GM19025 (cell line): ENCODE measurements around the gene UBQLN3.

Experiments
- ATAC-seq: cut with Tn5 transposase; IDR thresholded peaks from one replicate; pipeline ENCODE4 v1.9.1; 2021; ENCODE audit warnings: mild to moderate bottlenecking, low read depth, moderate library complexity; ENCODE audit not compliant: unreplicated experiment

Gene UBQLN3

GRCh38 chr11:5509803-5510202, at the start of gene UBQLN3:
Gene UBQLN3, minus strand, starts transcription at chr11:5509957. Its CDS starts 399 bp downstream, at chr11:5509558.
- no peak for ATAC-seq

DNA sequence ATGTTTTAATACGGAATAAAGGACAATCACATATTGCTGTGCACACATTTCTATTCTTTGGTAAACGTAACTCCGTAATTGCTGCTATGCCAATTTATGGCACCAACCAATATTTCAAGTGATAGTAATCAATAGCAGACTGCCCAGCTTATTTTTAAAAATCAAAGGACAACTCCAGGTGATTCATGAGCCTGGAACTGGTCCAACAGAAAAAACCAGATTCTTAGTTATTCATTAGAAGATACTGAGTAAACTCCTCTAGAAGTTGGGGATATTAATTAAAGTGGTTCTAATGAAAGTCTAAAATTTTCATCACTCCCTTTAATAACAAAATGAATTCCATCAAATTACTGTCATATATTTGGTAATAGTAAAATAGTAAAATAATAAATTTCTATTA, 48.0 kb upstream of the UBQLN3 start:
- no peak for ATAC-seq

DNA sequence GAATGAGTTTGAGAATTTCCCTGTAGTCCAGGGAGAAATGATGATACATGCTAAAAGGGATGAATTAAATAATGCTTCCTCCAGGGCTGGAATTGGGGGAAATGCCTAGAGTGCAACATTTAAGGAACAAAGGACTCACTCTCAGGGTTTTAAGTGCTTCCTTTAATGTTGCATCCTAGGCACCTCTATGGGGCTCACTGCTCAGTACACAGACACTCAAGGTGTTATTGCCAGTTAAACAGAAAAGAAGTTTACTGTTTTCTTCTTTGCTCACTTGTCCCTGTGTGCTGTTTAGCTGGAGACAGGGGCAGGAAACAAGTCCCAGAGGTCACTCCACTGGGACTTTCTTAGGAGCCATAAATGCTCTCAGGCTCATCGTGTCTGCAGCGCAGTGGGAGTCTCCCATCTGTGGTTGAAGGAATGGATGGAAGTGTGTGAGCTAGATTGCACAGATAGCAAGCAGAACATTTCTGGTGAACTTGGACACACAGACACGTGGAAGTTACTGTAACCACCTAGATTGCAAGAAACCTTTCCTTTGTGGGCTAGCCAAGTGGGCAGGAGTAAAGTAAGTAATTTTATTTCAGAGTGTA, 46.9 kb upstream of the UBQLN3 start:
- ATAC-seq = no peak

DNA sequence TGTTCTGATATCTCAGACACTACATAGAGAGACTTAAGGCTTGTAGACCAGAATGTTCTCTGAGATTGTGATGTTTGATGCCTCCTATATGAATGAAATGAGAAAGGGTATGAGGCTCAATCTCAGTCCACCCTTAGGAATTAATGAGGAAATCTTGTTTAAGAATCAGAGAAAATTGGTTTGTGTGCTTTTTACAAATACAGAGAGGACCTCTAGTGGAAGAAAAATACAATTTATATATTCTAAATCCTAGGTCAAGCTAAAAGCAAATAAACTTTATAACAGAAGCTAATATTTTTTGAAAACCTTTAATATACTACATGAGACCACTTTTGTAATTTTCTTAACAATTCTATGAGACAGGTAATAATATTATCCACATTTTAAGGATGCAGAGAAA, 43.6 kb upstream of the UBQLN3 start:
- no peak for ATAC-seq

DNA sequence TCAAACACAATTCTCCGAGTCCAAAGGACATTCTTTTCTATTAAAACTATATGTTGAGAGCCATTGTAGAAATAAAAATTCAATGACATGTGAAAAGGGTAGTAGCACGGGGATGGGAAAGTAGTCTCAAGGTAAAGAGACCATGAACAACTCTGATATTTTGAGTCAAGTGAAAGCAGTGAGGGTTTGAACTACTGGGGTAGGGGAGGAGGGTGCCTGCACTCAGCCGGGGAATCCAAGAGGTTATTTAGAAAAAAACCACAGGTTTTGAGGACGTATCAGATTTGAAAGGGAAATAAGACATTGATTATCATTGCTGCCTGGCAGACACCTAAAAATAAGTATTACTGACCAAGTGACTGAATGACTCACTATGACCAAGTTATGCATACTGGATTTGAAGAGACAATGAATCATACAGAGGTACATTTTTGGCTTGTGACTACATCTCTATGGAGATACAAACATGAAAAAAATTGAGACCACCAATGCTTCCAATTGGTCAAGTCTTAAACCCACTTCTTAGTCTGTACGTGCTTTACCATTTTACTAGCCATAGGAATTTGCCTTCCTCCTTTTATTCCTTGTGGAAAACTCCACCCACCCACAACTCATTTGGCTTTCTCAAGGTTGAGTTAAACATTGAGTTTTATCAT, 40.8 kb upstream of the UBQLN3 start:
- ATAC-seq = peak; percentile 54

DNA sequence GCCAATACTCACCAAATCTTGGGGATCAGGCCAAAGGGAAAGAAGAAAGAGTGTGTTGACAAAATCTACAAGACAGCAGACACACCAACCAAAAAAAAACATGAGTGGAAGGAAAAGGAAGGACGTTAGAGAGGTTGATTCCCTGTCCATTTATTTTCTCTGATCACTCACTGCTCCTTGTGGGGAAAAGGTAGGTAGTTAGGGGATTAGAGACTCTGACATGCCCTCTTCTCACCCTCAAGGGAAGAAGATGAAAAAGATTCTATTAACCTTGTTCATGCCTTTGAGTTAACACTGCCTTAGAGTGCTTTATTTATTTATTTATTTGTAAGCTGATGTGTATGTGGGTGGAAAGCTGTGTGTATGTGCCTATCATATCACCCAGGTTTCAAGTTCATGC, 38.7 kb upstream of the UBQLN3 start, which contains the start of gene OR52H1:
Gene OR52H1, minus strand, starts transcription at position 101 of the 400 bp plus-strand sequence. CDS start 3,035 bp downstream, outside the sequence.
- no peak for ATAC-seq

- peak; percentile 58 for ATAC-seq
Measured at GRCh38 chr11:5547982-5548381, 38.2 kb upstream of the UBQLN3 start.

GRCh38 chr11:5546457-5546856, 36.7 kb upstream of the UBQLN3 start:
- ATAC-seq = no peak

GRCh38 chr11:5541427-5541826, 31.7 kb upstream of the UBQLN3 start:
- ATAC-seq = no peak

- no peak for ATAC-seq
Measured at GRCh38 chr11:5536482-5536881, 26.7 kb upstream of the UBQLN3 start.

DNA sequence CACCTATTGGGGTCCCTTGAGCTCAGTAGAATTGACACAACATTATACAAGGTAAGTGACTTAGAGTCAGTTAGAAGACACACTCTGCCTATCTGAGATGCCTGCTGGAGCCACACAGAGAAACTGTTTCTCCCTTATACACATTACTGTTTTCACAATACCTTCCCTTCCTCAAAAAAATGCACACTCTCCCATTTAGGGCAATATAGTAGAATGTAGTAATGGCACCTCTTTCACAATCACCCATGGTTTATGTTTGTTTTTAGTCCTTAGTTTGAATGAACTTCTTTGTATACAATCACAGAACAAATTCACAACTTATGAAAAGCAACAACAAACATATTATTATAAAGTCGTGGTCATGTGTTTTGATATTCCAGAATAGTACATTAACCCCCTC, 24.3 kb upstream of the UBQLN3 start:
- no peak for ATAC-seq

DNA sequence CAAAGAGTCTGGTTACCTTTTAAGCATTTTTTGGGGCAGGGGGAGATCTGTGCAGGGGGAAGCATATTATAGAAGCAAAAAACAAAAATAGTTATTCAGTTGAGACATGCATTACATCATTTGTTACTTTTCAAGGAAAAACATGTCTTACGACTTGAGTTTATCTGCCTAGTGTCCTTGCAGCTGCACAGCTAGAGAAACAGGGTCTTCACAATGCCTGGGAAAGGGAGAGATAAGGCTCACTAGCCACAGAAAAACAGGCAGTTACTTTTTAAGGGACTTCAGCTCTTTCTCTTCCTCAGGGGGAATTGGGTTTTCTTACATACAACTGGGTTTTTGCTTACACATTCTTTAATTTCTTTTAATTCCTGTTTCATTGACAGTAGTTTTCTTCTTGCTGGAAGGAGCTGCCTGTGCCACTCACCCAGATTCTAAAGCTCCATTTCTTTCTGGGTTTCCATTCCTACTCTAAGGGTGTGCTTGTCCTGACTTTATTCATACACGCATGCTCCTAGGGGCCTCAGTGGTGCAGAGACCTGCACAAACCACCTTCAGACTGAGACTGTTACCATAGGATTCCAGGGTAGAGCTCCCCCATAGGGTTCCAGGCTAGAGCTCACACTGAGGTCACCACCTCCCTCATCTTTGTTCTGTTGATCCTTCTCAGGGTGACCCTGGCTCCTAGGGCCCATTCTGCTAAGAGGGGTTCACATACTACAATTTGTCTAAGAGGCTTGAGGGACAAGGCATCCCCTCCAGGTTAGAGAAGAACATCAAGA, 21.5 kb upstream of the UBQLN3 start:
- ATAC-seq = no peak

GRCh38 chr11:5528495-5528894, 18.7 kb upstream of the UBQLN3 start:
- ATAC-seq = no peak

DNA sequence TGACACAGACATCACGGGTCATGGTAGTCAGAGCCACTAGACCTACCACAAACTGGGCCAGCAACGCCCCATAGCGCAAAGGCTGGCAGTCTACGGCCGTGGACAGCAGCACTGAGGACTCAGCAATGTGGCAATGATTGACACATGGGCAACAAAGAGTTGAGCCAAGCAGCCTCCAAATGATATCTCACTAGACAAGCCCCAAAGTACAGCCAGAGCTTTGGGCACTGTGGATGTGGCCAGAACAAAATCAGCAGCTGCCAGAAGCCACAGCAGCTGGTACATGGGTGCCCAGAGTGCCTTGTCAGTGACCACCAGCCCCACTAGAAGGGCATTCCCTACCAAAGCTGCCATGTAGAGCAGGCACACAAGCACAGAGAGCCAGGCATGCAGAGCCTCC, 18.0 kb upstream of the UBQLN3 start:
- no peak for ATAC-seq

DNA sequence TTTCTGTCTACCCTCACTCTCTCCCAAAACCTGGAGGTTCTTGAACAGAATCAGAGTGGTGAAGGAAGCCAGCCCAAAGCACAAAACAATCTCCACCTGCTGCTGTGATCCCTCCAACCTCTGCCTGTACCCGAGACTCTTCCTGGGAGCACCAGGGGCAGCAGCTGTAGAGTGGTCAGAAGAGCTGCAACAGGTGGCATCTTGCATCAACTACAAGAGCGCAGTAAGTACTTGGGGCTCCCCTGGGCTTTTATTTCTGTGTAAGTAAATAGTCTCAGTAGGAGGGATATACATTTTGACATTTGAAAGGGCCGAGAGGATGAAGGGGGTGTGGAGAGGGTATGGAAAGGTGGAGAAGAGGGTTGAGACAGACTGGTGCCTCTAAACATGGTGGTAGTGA, 15.0 kb upstream of the UBQLN3 start:
- no peak for ATAC-seq

GRCh38 chr11:5522308-5522707, 12.6 kb upstream of the UBQLN3 start:
- ATAC-seq = no peak

DNA sequence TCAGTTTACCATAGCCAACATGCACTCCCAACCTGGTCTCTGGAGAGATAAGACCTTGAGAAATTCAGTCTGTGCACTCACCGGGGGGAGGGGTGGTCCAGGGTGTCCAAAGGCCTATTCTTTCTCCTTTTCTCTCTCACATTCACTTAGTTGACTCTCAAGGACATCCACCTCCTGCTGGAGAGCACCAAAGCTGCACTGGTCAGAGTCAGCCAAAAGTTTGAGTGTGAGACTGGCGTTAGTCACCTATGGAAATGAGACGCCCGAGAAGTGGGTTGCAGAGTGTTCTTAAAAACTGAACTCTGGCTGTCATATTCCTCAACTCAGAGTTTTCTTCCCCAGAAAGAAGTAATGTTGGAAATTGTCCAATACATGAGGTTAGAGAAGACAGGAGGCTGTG, 11.8 kb upstream of the UBQLN3 start:
- ATAC-seq = no peak

DNA sequence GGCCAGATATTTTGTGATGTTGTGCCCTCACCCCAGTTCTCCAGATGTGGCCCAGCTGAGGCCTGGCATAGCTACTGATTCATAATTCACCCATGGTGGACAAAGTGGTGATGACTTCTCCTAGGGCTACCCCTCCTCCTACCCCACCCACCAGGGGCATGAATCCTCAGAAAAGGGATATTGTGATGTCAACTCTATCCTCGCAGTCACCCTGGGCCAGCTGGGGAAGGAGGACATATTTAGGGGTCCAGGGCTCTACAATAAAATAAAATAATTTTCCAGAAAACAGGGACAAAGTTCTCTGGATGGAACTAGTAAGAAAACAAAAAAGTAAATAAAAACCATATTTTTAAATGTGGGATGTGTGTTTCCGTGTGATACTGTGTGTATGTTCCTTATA, 6.8 kb upstream of the UBQLN3 start, which contains the start of gene UBQLNL:
Gene UBQLNL, minus strand, starts transcription at position 101 of the 400 bp plus-strand sequence. CDS start 258 bp downstream, outside the sequence.
- no peak for ATAC-seq

DNA sequence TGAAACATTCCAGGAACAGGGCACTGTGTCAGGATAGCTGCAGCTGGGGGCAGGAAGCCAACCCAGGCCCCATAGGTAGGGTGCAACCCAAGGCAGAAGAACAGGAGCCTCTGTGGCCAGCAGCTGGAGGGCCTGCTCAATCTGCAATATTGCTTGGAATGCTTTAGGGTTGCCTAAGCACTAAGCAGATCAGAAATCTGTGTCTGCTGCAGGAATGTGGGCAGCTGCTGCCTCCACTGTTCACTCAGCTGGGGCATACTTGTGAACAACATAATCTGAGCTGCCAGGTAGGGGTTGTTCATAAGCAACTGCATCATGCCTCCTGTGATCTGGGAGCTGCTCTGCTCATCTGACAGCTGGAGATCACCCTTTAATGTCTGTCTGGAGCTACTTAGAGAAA, 5.1 kb upstream of the UBQLN3 start:
- no peak for ATAC-seq

GRCh38 chr11:5508605-5509004, 1.2 kb downstream of the UBQLN3 start:
- no peak for ATAC-seq

GRCh38 chr11:5507933-5508305, 1.8 kb downstream of the UBQLN3 start:
- ATAC-seq = no peak
